ENCODE measurements around the gene SCAPER.

DNA sequence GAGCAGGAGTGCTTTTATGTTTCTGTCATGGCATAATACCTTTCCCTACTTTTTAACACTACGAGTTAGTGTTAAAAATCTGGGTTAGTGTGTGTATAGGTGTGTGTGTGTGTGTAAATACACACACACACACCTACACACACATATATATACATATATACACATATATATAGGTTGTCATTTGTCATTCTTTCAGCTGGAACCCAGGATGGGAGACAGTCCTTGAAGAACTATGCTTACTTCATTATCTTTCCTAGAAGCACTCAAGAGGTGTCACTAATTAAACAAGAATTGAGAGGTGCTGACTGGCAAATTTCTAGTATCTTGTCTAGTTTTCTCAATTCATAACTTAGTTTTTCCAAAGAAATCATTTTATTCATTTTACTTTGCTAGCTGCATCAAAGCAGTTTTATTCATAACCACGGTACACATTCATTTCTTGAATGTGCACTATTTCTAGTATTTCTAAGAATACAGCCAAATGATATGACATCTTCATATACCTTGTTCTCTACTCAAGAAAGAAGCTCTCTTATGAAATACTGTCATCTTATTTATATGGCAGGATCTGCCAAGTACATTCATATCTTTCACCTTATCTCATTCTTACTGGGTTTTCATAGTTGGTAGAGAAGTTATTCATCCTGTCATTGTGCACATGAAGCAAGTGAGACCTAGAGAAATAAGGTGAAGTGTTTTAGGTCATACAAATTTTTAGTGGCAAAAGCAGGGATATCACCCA, 522.0 kb downstream of the SCAPER start:
- TF ChIP-seq, protein P1, sequence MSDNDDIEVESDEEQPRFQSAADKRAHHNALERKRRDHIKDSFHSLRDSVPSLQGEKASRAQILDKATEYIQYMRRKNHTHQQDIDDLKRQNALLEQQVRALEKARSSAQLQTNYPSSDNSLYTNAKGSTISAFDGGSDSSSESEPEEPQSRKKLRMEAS (IDR thresholded peaks at IDR 0.05): no peak
- TF ChIP-seq ZBTB33 (IDR thresholded peaks at IDR 0.05; ENCODE audit: extremely low read depth, insufficient replicate concordance, low read length) (no peak), POLR2A (IDR thresholded peaks at IDR 0.05; ENCODE audit: borderline replicate concordance, extremely low read depth, insufficient read depth, insufficient read length) (no peak), EZH2phosphoT487 (IDR thresholded peaks at IDR 0.05; ENCODE audit: borderline replicate concordance) (no peak), YY1 (IDR thresholded peaks at IDR 0.05; ENCODE audit: extremely low read depth, insufficient replicate concordance, low read depth, low read length) (no peak), EZH2 (IDR thresholded peaks at IDR 0.05) (no peak)
- TF ChIP-seq, protein P2, sequence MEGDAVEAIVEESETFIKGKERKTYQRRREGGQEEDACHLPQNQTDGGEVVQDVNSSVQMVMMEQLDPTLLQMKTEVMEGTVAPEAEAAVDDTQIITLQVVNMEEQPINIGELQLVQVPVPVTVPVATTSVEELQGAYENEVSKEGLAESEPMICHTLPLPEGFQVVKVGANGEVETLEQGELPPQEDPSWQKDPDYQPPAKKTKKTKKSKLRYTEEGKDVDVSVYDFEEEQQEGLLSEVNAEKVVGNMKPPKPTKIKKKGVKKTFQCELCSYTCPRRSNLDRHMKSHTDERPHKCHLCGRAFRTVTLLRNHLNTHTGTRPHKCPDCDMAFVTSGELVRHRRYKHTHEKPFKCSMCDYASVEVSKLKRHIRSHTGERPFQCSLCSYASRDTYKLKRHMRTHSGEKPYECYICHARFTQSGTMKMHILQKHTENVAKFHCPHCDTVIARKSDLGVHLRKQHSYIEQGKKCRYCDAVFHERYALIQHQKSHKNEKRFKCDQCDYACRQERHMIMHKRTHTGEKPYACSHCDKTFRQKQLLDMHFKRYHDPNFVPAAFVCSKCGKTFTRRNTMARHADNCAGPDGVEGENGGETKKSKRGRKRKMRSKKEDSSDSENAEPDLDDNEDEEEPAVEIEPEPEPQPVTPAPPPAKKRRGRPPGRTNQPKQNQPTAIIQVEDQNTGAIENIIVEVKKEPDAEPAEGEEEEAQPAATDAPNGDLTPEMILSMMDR (IDR thresholded peaks at IDR 0.05 in 2 of 3, conservative IDR thresholded peaks at IDR 0.05 in 1 of 3; ENCODE audit: borderline replicate concordance in 1 of 3, insufficient read depth in 1 of 3, low read depth in 2 of 3, low read length in 2 of 3): no peak

All from HCT116 (cell line).